ENCODE data around the gene RAD18.

DNA sequence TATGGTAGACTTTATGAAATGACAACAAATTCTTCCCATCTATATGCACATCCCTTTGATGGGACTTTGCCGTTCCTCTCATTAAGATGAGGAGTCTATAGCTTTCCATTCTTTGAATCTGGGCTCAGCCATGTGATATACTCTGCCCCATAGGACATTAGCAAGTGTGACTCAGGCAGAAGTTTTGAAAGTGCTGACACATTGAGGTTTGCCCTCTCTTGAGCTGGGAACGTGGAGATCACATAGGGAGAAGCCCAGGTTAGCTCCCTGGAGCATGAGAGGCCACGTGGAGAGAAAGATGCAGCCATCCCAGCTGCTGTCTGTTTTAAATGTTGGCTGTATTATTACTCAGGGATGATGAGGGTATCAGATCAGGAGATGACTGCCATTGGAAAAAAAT lies 126.1 kb downstream of the RAD18 start:
- TF ChIP-seq, protein P1, sequence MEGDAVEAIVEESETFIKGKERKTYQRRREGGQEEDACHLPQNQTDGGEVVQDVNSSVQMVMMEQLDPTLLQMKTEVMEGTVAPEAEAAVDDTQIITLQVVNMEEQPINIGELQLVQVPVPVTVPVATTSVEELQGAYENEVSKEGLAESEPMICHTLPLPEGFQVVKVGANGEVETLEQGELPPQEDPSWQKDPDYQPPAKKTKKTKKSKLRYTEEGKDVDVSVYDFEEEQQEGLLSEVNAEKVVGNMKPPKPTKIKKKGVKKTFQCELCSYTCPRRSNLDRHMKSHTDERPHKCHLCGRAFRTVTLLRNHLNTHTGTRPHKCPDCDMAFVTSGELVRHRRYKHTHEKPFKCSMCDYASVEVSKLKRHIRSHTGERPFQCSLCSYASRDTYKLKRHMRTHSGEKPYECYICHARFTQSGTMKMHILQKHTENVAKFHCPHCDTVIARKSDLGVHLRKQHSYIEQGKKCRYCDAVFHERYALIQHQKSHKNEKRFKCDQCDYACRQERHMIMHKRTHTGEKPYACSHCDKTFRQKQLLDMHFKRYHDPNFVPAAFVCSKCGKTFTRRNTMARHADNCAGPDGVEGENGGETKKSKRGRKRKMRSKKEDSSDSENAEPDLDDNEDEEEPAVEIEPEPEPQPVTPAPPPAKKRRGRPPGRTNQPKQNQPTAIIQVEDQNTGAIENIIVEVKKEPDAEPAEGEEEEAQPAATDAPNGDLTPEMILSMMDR (conservative IDR thresholded peaks at IDR 0.05; ENCODE audit: low read length) = no peak
- TF ChIP-seq EZH2phosphoT487 (IDR thresholded peaks at IDR 0.05; ENCODE audit: borderline replicate concordance) = no peak
